GM21786 (cell line): Measurements from ENCODE around the gene BRD3.
"Not testable (repeated sequence)": the region's sequence is repeated elsewhere in the genome, so short reads cannot be mapped to it uniquely, and the experiment has no call there.

Experiments used
- ATAC-seq: cut with Tn5 transposase; IDR thresholded peaks from one replicate; pipeline ENCODE4 v1.9.1; 2021; ENCODE audit not compliant: unreplicated experiment

BRD3 gene

DNA sequence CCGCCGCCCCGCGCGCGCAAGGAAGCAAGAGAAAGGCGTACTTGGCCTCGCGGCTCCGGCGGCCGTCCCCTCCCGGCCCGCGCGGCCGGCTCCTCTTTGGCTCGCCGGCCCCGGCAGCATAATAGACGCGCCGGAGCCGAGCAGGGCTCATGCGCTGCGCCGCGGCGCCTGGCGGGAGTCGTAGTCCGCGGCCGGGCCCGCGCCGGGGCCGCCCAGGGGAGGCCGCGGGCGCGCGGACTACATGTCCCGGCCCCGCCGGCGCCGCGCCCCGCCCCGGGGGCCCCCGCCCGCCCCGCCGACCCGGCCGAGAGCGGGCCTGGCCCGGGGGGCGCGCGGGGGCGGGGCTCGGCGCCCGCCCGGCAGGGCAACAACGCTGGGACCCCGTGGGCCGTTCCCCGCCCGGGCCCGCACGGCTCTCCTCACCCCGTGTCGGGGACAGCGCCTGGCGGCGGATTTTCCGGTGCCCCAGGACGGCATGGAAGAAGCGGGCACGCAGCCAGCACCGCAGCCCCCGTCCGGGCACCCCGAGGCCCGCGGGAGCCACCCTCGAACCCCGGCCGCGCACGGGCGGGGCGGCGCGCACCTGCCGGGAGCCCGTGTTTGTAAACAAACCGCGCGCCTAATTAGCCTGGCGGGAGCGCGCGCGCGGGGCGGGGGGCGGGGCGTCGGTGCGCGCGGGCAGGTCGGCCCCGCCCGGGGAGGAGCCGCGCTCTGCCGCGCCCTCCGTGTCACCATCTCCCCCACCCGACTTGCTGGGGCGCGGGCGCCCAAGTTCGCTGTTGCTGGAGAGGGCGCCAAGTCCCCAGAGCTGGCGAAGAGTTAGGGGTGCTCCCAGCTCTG, at the start of gene BRD3:
BRD3 (minus strand) TSS at position 123 of the 840 bp plus-strand sequence. CDS start 14,549 bp downstream, outside the sequence.
- peak; percentile 53 for ATAC-seq

DNA sequence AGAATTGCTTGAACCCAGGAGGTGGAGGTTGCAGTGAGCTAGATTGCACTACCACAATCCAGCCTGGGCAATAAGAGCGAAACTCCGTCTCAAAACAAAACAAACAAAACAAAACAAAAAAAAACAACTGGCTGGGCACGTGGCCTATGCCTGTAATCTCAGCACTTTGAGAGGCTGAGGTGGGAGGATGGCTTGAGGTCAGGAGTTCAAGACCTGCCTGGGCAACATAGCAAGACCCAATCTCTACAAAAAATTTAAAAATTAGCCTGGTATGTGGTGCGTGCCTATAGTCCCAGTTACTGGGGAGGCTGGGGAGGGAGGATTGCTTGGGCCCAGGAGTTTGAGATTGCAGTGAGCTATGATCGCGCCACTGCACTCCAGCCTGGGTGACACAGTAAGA, 44.7 kb upstream of the BRD3 start:
- no peak for ATAC-seq

DNA sequence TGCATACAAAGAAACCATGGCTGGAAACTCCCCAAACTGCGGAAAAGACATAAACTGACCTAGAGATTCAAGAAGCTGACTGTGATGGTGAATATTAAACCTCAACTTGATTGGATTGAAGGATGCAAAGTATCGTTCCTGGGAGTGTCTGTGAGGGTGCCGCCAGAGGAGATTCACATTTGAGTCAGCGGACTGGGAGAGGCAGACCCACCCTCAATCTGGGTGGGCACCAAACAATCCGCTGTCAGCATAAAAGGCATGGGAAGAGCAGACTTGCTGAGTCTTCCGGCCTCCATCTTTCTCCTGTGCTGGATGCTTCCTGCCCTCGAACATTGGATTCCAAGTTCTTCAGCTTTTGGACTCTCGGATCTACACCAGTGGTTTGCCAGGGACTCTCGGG, 43.2 kb upstream of the BRD3 start:
- ATAC-seq: no peak

- no peak for ATAC-seq
Observed at GRCh38 chr9:134103391-134103998, 35.7 kb upstream of the BRD3 start.

DNA sequence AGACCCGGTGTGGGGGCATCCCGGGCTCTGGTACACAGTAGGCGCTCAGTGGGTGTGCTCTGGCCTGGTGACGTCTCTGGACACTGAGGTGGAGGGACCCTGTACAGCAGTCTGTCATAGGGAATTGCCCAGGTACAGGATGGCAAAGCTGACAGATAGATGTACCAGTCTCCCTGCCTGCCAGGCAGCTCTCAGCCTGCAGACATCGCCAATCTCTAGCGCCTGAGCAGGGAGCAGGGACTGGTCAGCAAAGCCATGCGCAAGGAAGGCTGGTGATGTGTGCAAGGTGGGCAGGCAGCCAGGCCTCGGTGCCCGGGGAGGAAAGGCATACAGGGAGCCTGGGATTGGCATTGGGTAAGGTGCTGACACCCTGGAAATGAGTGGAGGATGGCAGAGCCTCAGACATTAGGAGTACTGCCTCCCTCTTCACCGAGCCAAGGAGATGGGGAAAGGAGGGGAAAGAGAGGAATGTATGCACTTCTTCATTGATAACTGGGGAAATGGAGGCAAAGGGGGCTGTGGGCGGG, 33.9 kb upstream of the BRD3 start:
- ATAC-seq: no peak

- ATAC-seq: not testable (repeated sequence)
Observed at GRCh38 chr9:134101133-134101532, 33.3 kb upstream of the BRD3 start.

- no peak for ATAC-seq
Observed at GRCh38 chr9:134100040-134100439, 32.2 kb upstream of the BRD3 start.

- no peak for ATAC-seq
Observed at GRCh38 chr9:134099123-134099761, 31.4 kb upstream of the BRD3 start.

GRCh38 chr9:134089972-134090371, 22.1 kb upstream of the BRD3 start:
- no peak for ATAC-seq

GRCh38 chr9:134088063-134088725, 20.4 kb upstream of the BRD3 start:
- no peak for ATAC-seq

GRCh38 chr9:134085674-134086073, 17.8 kb upstream of the BRD3 start:
- no peak for ATAC-seq

- ATAC-seq: no peak
Observed at GRCh38 chr9:134083451-134083850, 15.6 kb upstream of the BRD3 start.

- ATAC-seq: no peak
Observed at GRCh38 chr9:134076644-134077043, 8.8 kb upstream of the BRD3 start.

- ATAC-seq: not testable (repeated sequence)
Observed at GRCh38 chr9:134075689-134076088, 7.9 kb upstream of the BRD3 start.

GRCh38 chr9:134073500-134073899, 5.7 kb upstream of the BRD3 start:
- ATAC-seq: no peak

- not testable (repeated sequence) for ATAC-seq
Observed at GRCh38 chr9:134072683-134073082, 4.9 kb upstream of the BRD3 start.

- no peak for ATAC-seq
Observed at GRCh38 chr9:134071149-134071548, 3.3 kb upstream of the BRD3 start.

- ATAC-seq: no peak
Observed at GRCh38 chr9:134069480-134070399, 1.9 kb upstream of the BRD3 start.

DNA sequence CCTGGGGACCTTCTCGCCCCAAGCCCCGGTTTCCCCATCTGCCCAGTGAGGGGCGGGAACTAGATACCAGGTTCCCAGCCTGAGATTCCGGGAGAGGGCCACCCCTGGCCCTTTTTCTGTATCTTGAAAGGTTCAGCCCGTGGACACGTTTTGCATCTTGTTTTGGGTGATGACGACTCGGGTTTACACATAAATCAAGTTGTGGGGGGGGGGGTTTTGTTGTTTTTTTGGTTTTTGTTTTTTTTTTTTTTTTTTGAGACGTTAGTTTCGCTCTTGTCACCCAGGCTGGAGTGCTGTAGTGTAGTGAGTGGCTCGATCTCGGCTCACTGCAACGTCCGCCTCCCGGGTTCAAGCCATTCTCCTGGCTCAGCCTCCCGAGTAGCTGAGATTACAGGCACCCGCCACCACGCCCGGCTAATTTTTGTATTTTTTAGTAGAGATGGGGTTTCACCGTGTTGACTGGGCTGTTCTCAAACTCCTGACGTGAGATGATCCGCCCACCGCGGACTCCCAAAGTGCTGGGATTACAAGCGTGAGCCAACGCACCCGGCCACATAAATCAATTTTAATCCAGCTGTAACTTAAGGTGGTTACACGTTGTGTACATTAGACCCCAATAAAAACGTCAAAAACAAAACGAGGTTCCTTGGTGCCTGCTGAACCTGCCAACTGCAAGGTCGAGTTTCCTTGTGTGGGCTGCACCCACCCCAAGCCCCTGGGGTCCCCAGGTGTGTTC, 1.1 kb upstream of the BRD3 start:
- ATAC-seq: no peak
